GM12864 (cell line): ENCODE results near the gene SPDYE4.
A peak's percentile ranks its signal among the peaks of the same experiment; 100 is the strongest.

Source experiments
- DNase-seq: peaks from one replicate; pipeline ENCODE4 v3.0.0-alpha.2; 2011; ENCODE audit warnings: low read depth
- H3K4me3 ChIP-seq: 2 replicates; pipeline ENCODE4 v1.5.1; 2011; ENCODE audit warnings: mild to moderate bottlenecking, low read depth, low read length, control low read depth
- CTCF ChIP-seq: IDR thresholded peaks from 2 replicates; pipeline ENCODE4 v1.5.1; 2011; ENCODE audit warnings: low read depth, mild to moderate bottlenecking, moderate library complexity, low read length, control low read depth, inconsistent platforms; ENCODE audit errors: missing control alignments

Gene SPDYE4

GRCh38 chr17:8792646-8793045 is 34.3 kb upstream of the SPDYE4 start:
- no peak for TF ChIP-seq CTCF
- no peak for DNase-seq
- no peak overlapping the region for H3K4me3 ChIP-seq

DNA sequence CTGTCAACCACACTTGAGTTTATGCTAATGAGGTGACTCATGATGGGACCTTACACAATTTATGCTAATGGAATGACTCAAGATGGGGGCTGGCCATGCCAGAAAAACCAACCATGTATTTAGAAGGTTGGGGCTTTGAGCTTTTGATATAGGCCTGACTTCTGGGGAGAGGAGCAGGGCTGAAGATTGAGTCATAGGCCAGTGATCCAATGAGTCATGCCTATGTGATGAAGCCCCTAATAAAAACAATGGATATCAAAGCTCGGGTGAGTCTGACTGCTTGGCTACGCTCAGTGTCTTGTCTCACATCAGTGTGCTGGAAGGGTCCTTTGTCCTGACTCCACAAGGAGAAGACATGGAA is 33.5 kb upstream of the SPDYE4 start:
- no peak for TF ChIP-seq CTCF
- DNase-seq: no peak
- no peak overlapping the region for H3K4me3 ChIP-seq

GRCh38 chr17:8791248-8791909 is 33.0 kb upstream of the SPDYE4 start:
- no peak for DNase-seq
- no peak overlapping the region for H3K4me3 ChIP-seq
- TF ChIP-seq CTCF: peak; percentile 12

- TF ChIP-seq CTCF: no peak
- no peak overlapping the region for H3K4me3 ChIP-seq
- DNase-seq: no peak
Observed at GRCh38 chr17:8789743-8790142, 31.4 kb upstream of the SPDYE4 start.

GRCh38 chr17:8788998-8789397 is 30.7 kb upstream of the SPDYE4 start:
- no peak for DNase-seq
- H3K4me3 ChIP-seq: no peak overlapping the region
- no peak for TF ChIP-seq CTCF

GRCh38 chr17:8785547-8786413 is 27.4 kb upstream of the SPDYE4 start:
- no peak for DNase-seq
- TF ChIP-seq CTCF: peak; percentile 97
- H3K4me3 ChIP-seq: no peak overlapping the region
